ENCODE data around the gene SPATA25. TPM values are rescaled to one million over a fixed set of nuclear protein-coding genes. Genes with fewer than 3 reads are reported as not detected.

Gene SPATA25
- total and polyA plus RNA-seq, 2 donors: 3.1 to 5.1 TPM

DNA sequence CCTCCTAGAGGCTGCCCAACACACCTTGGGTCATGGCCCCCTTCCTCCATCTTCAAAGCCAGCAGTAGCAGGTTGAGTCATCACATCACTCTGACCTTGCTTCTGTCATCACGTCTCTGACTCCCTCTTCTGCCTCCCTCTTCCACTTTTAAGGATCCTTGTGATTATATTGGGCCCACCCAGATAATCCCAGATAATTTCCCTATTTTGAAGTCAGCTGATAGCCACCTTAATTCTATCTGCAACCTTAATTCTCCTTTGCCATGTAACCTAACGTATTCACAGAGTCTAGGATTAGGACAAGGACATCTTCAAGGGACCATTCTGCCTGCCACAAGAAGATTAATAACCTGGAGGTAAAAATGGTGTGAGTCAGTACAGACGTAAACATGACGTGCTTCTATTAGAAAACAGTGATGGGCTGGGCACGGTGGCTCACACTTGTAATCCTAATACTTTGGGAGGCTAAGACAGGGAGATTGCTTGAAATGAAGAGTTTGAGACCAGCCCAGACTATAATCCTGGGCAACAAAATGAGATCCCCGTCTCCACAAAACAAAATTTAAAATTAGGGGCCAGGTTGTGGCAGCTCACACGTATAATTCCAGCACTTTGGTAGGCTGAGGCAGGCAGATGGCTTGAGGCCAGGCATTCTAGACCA lies 26.7 kb downstream of the SPATA25 start:
- no peak for DNase-seq (ENCODE audit: low read depth in 6 of 9, low spot score in 9 of 9)
- no peak overlapping the region for H3K4me3 ChIP-seq (ENCODE audit: low read length in 2 of 2)
- H3K36me3 ChIP-seq (ENCODE audit: control insufficient read depth in 2 of 2, insufficient read depth in 2 of 2, low read length in 1 of 2): no peaks in the 10 kb centered on the region
- H3K27ac ChIP-seq (ENCODE audit: low read depth in 1 of 2, low read length in 1 of 2): no peak overlapping the region
- WGBS: 90% methylated on average over 7 of the region's 7 CpGs
- no peaks in the 10 kb centered on the region for H3K9me3 ChIP-seq (ENCODE audit: control insufficient read depth in 2 of 2, insufficient read depth in 1 of 2, low read length in 1 of 2)
- H3K27me3 ChIP-seq (ENCODE audit: control insufficient read depth in 2 of 2, insufficient read depth in 1 of 2, low read length in 1 of 2): no peaks in the 10 kb centered on the region
- peaks cover 18 to 20% of the 10 kb centered on the region in 2 donors for H3K4me1 ChIP-seq (ENCODE audit: control insufficient read depth in 2 of 2, insufficient read depth in 2 of 2, low read length in 2 of 2)

DNA sequence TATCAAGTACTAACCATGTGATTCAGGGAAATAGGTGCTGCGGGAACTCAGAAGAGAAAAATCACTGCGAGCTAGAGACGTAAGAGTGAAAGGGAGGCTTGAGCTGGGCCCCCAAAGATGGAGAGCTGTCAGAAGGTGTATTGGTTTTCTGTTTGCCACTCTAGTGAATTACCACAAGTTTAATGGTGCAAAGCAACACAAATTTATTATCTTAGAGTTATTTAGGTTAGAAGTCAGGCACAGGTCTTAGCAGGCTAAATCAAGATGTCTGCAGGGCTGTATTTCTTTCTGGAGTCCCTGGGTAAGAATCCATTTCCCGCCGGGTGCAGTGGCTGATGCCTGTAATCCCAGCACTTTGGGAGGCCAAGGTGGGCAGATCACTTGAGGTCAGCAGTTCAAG lies 27.5 kb downstream of the SPATA25 start:
- DNase-seq (ENCODE audit: low read depth in 6 of 9, low spot score in 9 of 9): no peak
- H3K9me3 ChIP-seq (ENCODE audit: control insufficient read depth in 2 of 2, insufficient read depth in 1 of 2, low read length in 1 of 2): no peaks in the 10 kb centered on the region
- H3K4me3 ChIP-seq (ENCODE audit: low read length in 2 of 2): no peak overlapping the region
- 98% methylated on average over 5 of the region's 5 CpGs for whole genome bisulfite sequencing
- peaks cover under 1 to 2% of the 10 kb centered on the region in 2 donors for H3K36me3 ChIP-seq (ENCODE audit: control insufficient read depth in 2 of 2, insufficient read depth in 2 of 2, low read length in 1 of 2)
- H3K27me3 ChIP-seq (ENCODE audit: control insufficient read depth in 2 of 2, insufficient read depth in 1 of 2, low read length in 1 of 2): no peaks in the 10 kb centered on the region
- peaks cover 19 to 21% of the 10 kb centered on the region in 2 donors for H3K4me1 ChIP-seq (ENCODE audit: control insufficient read depth in 2 of 2, insufficient read depth in 2 of 2, low read length in 2 of 2)
- no peak overlapping the region for H3K27ac ChIP-seq (ENCODE audit: low read depth in 1 of 2, low read length in 1 of 2)

DNA sequence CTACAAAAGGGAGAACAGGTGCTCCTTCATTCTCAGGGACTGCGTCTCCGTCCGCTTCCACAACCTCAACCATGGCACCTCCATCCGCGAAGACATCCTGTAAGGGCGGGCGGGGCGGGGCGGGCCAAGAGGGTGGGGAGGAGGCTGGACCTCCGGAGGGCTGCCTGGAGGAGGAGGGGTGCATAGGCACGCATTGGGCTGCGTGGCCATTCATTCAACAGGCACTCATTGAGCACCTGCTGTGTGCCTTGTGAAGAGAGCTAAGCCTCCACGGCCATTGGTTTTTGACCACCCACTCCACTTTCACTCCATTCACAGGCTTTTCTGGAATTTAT lies 29.6 kb downstream of the SPATA25 start:
- H3K27ac ChIP-seq (ENCODE audit: low read depth in 1 of 2, low read length in 1 of 2): peak overlapping the region; percentile 88 to 95
- H3K27me3 ChIP-seq (ENCODE audit: control insufficient read depth in 2 of 2, insufficient read depth in 1 of 2, low read length in 1 of 2): no peaks in the 10 kb centered on the region
- H3K4me1 ChIP-seq (ENCODE audit: control insufficient read depth in 2 of 2, insufficient read depth in 2 of 2, low read length in 2 of 2): peaks cover 21 to 23% of the 10 kb centered on the region in 2 donors
- peaks cover 4 to 5% of the 10 kb centered on the region in 2 donors for H3K36me3 ChIP-seq (ENCODE audit: control insufficient read depth in 2 of 2, insufficient read depth in 2 of 2, low read length in 1 of 2)
- H3K9me3 ChIP-seq (ENCODE audit: control insufficient read depth in 2 of 2, insufficient read depth in 1 of 2, low read length in 1 of 2): no peaks in the 10 kb centered on the region
- 13% methylated on average over 13 of the region's 13 CpGs for whole genome bisulfite sequencing
- DNase-seq (ENCODE audit: low read depth in 6 of 9, low spot score in 9 of 9): no peak
- H3K4me3 ChIP-seq (ENCODE audit: low read length in 2 of 2): peak overlapping the region; percentile 93 to 97

DNA sequence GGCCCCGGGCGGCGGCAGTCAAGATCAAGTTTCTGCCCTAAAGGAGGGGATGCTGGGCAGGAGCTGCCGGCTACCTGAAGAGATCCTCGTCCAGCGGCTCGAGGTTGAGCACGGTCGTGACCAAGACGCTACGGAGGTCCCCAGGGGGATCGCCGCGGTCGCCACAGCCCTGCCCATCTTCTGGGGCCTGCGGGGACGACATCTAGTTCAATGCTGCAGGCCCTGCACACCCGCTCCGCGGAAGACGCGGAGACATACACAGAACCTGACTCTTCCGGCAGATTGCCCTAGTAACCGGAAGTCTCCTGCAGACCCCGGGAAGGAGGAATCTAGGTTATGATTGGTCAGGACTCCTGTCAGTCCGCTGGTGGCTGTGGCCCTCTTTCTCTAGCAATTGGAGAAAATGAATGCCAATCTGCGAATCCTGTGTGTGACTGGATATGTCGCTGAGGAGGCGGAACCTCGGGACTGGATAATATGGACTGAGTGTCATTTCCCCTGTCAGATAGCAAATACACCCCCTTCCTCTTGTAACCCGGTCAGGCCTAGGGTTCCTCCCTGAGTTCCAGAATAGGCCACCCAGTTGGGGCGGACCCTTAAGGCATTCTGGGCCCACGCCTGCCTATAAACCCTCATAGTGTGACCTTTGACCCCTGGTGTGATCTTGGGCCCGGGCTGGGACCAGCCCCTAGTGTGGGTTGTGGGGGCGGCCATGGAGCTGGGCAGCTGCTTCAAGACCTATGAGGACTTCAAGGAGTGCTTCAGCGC lies 30.1 kb downstream of the SPATA25 start, which contains the start of the genes ACOT8 and ZSWIM3:
Gene ACOT8, minus strand, starts transcription at position 279 of the 768 bp plus-strand sequence. Its CDS starts 77 bp downstream, at position 202.
Gene ZSWIM3, plus strand, starts transcription at position 501 of the 768 bp plus-strand sequence. Its CDS starts 212 bp downstream, at position 713.
- Histone ChIP-seq H3K4me3 (ENCODE audit: low read length in 2 of 2) (peak within 1 kb of the TSS; percentile 93 to 97), H3K27me3 (ENCODE audit: control insufficient read depth in 2 of 2, insufficient read depth in 1 of 2, low read length in 1 of 2) (no peaks in the 10 kb centered on the region), H3K9me3 (ENCODE audit: control insufficient read depth in 2 of 2, insufficient read depth in 1 of 2, low read length in 1 of 2) (no peaks in the 10 kb centered on the region), H3K27ac (ENCODE audit: low read depth in 1 of 2, low read length in 1 of 2) (peak within 1 kb of the TSS; percentile 88 to 95), H3K4me1 (ENCODE audit: control insufficient read depth in 2 of 2, insufficient read depth in 2 of 2, low read length in 2 of 2) (peaks cover 21 to 23% of the 10 kb centered on the region in 2 donors), H3K36me3 (ENCODE audit: control insufficient read depth in 2 of 2, insufficient read depth in 2 of 2, low read length in 1 of 2) (peaks cover 5 to 6% of the 10 kb centered on the region in 2 donors)
- WGBS: under 1% methylated on average over 36 of the region's 36 CpGs
- DNase-seq (ENCODE audit: low read depth in 6 of 9, low spot score in 9 of 9): peak; percentile 99 to 100 (median 100)

DNA sequence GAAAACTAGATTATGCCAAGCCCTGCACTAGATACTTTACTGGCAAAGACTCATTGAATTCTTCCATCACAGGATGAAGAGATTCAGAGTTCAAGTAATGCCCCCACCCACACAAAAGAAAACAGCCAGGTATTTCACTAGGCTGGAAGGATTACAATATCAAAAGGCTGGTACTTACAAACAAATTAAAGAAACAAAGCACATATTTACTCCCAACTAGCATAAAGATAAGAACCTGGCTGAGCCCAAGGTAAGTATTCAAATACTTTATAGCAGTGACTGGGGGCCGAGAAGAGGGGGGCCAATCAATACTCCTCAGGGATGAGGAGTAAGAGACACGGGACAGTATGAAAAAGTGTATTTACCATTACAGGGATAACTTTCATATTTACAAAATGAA lies 33.9 kb downstream of the SPATA25 start:
- 98% methylated on average over 2 of the region's 2 CpGs for WGBS
- Histone ChIP-seq H3K4me1 (ENCODE audit: control insufficient read depth in 2 of 2, insufficient read depth in 2 of 2, low read length in 2 of 2) (peaks cover 16 to 22% of the 10 kb centered on the region in 2 donors), H3K27me3 (ENCODE audit: control insufficient read depth in 2 of 2, insufficient read depth in 1 of 2, low read length in 1 of 2) (no peaks in the 10 kb centered on the region), H3K36me3 (ENCODE audit: control insufficient read depth in 2 of 2, insufficient read depth in 2 of 2, low read length in 1 of 2) (peaks cover 14 to 22% of the 10 kb centered on the region in 2 donors), H3K4me3 (ENCODE audit: low read length in 2 of 2) (no peak overlapping the region), H3K9me3 (ENCODE audit: control insufficient read depth in 2 of 2, insufficient read depth in 1 of 2, low read length in 1 of 2) (no peaks in the 10 kb centered on the region), H3K27ac (ENCODE audit: low read depth in 1 of 2, low read length in 1 of 2) (no peak overlapping the region)
- no peak for DNase-seq (ENCODE audit: low read depth in 6 of 9, low spot score in 9 of 9)

DNA sequence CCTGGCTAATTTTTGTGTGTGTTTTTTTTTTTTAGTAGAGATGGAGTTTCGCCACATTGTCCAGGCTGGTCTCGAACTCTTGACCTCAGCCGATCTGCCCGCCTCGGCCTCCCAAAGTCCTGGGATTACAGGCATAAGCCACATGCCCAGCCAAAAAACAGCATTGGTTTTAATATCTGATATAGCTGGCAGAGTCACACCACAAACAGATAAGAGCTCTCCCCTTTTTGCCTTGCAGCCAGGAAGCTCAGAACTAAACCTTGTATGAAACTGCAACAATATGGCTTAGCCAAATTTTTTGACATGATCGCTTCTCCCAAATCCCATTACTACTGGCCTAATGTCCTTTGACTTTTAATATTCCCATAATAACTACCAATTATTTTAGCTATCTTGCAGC lies 35.1 kb downstream of the SPATA25 start:
- Histone ChIP-seq H3K4me3 (ENCODE audit: low read length in 2 of 2) (no peak overlapping the region), H3K9me3 (ENCODE audit: control insufficient read depth in 2 of 2, insufficient read depth in 1 of 2, low read length in 1 of 2) (no peaks in the 10 kb centered on the region), H3K4me1 (ENCODE audit: control insufficient read depth in 2 of 2, insufficient read depth in 2 of 2, low read length in 2 of 2) (peaks cover 10 to 15% of the 10 kb centered on the region in 2 donors), H3K27me3 (ENCODE audit: control insufficient read depth in 2 of 2, insufficient read depth in 1 of 2, low read length in 1 of 2) (no peaks in the 10 kb centered on the region), H3K36me3 (ENCODE audit: control insufficient read depth in 2 of 2, insufficient read depth in 2 of 2, low read length in 1 of 2) (peaks cover 17 to 33% of the 10 kb centered on the region in 2 donors), H3K27ac (ENCODE audit: low read depth in 1 of 2, low read length in 1 of 2) (no peak overlapping the region)
- 99% methylated on average over 6 of the region's 6 CpGs for WGBS
- no peak for DNase-seq (ENCODE audit: low read depth in 6 of 9, low spot score in 9 of 9)

DNA sequence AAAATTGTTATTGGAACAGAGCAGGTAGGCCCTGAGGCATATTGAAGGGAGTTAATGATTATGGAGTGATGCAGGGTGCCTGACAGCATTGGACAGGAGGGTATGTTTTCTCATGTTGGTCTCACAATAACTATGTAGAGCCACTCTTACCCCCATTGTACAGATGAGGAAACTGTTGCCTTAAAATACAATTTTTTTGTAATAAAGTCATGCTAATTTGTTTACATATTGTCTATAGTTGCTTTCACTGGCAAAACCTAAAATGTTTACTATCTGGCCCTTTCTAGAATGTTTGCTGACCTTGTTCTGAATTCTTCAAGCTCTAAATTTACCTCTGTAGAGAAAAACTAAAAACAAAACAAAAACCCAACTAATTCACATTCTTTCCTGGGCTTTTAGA lies 35.9 kb downstream of the SPATA25 start:
- no peaks in the 10 kb centered on the region for H3K9me3 ChIP-seq (ENCODE audit: control insufficient read depth in 2 of 2, insufficient read depth in 1 of 2, low read length in 1 of 2)
- peaks cover 9 to 13% of the 10 kb centered on the region in 2 donors for H3K4me1 ChIP-seq (ENCODE audit: control insufficient read depth in 2 of 2, insufficient read depth in 2 of 2, low read length in 2 of 2)
- H3K27ac ChIP-seq (ENCODE audit: low read depth in 1 of 2, low read length in 1 of 2): no peak overlapping the region
- no peak overlapping the region for H3K4me3 ChIP-seq (ENCODE audit: low read length in 2 of 2)
- no peak for DNase-seq (ENCODE audit: low read depth in 6 of 9, low spot score in 9 of 9)
- no peaks in the 10 kb centered on the region for H3K27me3 ChIP-seq (ENCODE audit: control insufficient read depth in 2 of 2, insufficient read depth in 1 of 2, low read length in 1 of 2)
- H3K36me3 ChIP-seq (ENCODE audit: control insufficient read depth in 2 of 2, insufficient read depth in 2 of 2, low read length in 1 of 2): peaks cover 23 to 39% of the 10 kb centered on the region in 2 donors

DNA sequence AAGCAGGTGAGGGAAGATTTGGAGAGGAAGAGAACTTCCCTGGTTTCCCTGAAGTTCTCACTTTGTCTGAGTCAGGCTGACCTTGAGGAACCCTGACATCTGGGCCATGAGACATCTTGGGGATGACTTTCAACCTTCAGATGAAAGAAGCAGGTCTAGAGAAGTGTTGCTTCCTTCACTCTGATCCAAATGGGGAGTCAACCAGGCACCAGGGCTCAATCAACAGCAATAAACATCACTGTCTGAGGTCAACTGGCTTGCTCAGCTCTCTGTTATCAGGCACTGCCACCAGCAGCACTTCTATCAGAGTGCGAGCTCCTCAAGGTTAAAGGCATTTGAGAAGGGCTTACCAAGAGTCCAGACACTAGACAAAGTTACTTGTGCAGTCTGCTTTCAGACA lies 36.5 kb downstream of the SPATA25 start:
- no peaks in the 10 kb centered on the region for H3K27me3 ChIP-seq (ENCODE audit: control insufficient read depth in 2 of 2, insufficient read depth in 1 of 2, low read length in 1 of 2)
- H3K4me3 ChIP-seq (ENCODE audit: low read length in 2 of 2): no peak overlapping the region
- H3K4me1 ChIP-seq (ENCODE audit: control insufficient read depth in 2 of 2, insufficient read depth in 2 of 2, low read length in 2 of 2): peaks cover 3 to 8% of the 10 kb centered on the region in 2 donors
- H3K36me3 ChIP-seq (ENCODE audit: control insufficient read depth in 2 of 2, insufficient read depth in 2 of 2, low read length in 1 of 2): peaks cover 29 to 45% of the 10 kb centered on the region in 2 donors
- H3K9me3 ChIP-seq (ENCODE audit: control insufficient read depth in 2 of 2, insufficient read depth in 1 of 2, low read length in 1 of 2): no peaks in the 10 kb centered on the region
- no peak for DNase-seq (ENCODE audit: low read depth in 6 of 9, low spot score in 9 of 9)
- H3K27ac ChIP-seq (ENCODE audit: low read depth in 1 of 2, low read length in 1 of 2): no peak overlapping the region
- 99% methylated on average over 1 of the region's 1 CpG for WGBS

DNA sequence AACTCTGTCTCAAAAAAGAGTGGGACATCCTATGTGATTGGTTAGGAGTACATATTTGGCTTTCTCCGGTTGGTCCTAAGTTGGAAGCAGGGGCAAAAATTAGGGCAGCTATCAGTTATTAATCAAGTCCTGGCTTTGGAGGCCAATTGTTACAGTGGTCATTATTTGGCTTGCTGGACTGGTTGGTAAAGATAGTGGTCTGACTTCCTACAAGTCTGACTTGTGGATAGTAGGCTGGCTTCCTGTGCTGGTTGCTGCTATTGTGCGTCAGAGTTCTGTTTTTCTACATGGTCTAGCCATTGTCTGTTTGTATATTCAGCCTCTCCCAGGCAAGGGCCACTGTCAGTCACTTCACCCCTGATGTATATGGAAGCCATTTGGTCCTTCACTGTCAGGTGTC lies 37.2 kb downstream of the SPATA25 start:
- WGBS: 99% methylated on average over 2 of the region's 2 CpGs
- Histone ChIP-seq H3K27ac (ENCODE audit: low read depth in 1 of 2, low read length in 1 of 2) (no peak overlapping the region), H3K9me3 (ENCODE audit: control insufficient read depth in 2 of 2, insufficient read depth in 1 of 2, low read length in 1 of 2) (no peaks in the 10 kb centered on the region)

More for the DNA sequence above, 37.2 kb downstream of the SPATA25 start:
- no peak for DNase-seq (ENCODE audit: low read depth in 6 of 9, low spot score in 9 of 9)
- peaks cover 0 to 4% of the 10 kb centered on the region in 2 donors for H3K4me1 ChIP-seq (ENCODE audit: control insufficient read depth in 2 of 2, insufficient read depth in 2 of 2, low read length in 2 of 2)
- H3K27me3 ChIP-seq (ENCODE audit: control insufficient read depth in 2 of 2, insufficient read depth in 1 of 2, low read length in 1 of 2): no peaks in the 10 kb centered on the region
- H3K4me3 ChIP-seq (ENCODE audit: low read length in 2 of 2): no peak overlapping the region
- H3K36me3 ChIP-seq (ENCODE audit: control insufficient read depth in 2 of 2, insufficient read depth in 2 of 2, low read length in 1 of 2): peaks cover 36 to 50% of the 10 kb centered on the region in 2 donors
